ENCODE results near the gene PNPLA6.

The PNPLA6 gene

DNA sequence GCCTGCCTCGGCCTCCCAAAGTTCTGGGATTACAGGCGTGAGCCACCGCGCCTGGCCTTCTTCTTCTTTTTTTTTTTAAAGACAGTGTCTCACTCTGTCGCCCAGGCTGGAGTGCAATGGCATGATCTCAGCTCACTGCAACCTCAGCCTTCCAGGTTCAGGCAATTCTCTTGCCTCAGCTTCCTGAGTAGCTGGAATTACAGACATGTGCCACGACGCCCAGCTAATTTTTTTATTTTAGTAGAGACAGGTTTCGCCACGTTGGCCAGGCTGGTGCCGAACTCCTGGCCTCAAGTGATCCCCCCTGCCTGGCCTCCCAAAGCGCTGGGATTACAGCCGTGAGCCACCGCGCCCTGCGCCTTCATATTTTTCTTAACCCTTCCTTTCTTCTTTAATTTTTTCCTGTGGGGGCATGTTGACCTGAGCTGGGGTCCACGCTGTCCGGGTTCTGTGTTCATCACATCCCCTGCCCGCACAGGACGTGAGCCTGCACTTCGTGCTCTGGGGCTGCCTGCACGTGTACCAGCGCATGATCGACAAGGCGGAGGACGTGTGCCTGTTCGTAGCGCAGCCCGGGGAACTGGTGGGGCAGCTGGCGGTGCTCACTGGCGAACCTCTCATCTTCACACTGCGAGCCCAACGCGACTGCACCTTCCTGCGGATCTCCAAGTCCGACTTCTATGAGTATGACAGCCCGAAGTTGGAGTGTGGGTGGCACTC, 14.1 kb downstream of the PNPLA6 start:
- no peaks in the 10 kb centered on the region for H3K9me3 ChIP-seq (ENCODE audit: control insufficient read depth, insufficient read depth, low read length)
- no peaks in the 10 kb centered on the region for H3K36me3 ChIP-seq (ENCODE audit: insufficient read depth, low read length)
- no peak overlapping the region for H3K9ac ChIP-seq (ENCODE audit: low read depth, low read length)
- no peaks in the 10 kb centered on the region for H3K4me1 ChIP-seq (ENCODE audit: insufficient read depth, low read length)

DNA sequence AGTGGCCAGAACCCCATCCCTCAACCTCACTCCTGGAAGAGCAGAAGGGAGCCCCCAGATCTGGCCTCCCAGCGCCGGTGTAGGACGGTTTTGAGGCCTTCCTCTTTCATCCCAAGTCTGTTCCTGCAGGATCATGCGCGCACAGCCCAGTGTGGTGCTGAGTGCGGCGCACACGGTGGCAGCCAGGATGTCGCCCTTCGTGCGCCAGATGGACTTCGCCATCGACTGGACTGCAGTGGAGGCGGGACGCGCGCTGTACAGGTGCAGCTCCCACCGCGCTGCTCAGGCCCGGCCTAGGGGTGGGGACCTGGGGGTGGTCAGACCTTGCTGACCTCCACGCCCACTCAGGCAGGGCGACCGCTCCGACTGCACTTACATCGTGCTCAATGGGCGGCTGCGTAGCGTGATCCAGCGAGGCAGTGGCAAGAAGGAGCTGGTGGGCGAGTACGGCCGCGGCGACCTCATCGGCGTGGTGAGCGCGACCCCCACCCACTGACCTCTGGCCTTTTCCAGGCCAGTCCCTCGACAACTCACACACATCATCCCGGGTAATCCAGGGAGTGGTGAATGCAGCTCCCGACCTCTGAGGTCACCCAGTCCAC, 14.8 kb downstream of the PNPLA6 start:
- Histone ChIP-seq H3K4me1 (ENCODE audit: insufficient read depth, low read length) (no peaks in the 10 kb centered on the region; the same call in 1 of the 2 replicates), H3K9me3 (ENCODE audit: control insufficient read depth, insufficient read depth, low read length) (no peaks in the 10 kb centered on the region), H3K36me3 (ENCODE audit: insufficient read depth, low read length) (no peaks in the 10 kb centered on the region), H3K9ac (ENCODE audit: low read depth, low read length) (peak overlapping the region; percentile 31; the same call in 1 of the 2 replicates)

DNA sequence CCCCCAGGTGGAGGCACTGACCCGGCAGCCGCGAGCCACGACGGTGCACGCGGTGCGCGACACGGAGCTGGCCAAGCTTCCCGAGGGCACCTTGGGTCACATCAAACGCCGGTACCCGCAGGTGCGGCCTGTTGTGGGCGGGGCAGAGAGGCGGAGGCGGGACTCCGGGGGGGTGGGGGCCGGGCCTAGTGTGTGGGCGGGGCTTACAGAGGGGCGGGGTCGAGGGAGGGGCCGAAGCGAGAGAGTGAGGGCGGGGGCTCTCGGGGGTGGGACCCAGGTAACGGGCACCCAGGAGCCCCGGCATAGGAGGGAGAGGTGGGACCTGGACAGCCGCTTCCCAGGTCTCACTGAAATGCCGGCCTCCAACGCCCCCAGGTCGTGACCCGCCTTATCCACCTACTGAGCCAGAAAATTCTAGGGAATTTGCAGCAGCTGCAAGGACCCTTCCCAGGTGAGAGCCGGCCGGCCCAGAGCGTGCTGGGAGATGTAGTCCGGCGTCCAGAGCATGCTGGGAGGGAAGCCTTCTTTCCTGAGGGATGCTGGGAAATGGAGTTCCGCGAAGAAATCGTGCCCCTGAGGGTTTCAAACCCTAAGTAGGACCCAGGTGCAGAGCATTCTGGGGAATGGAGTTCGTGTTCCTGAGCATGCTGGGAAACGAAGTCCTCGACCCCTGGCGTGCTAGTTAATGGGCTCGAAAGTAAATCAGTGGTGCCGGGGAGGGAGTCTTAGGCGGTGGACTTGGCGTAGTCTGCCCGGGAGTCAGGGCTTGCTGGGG, 15.7 kb downstream of the PNPLA6 start:
- Histone ChIP-seq H3K4me1 (ENCODE audit: insufficient read depth, low read length) (no peaks in the 10 kb centered on the region; the same call in 1 of the 2 replicates), H3K36me3 (ENCODE audit: insufficient read depth, low read length) (no peaks in the 10 kb centered on the region), H3K9ac (ENCODE audit: low read depth, low read length) (peak overlapping the region; percentile 54; the same call in 1 of the 2 replicates), H3K9me3 (ENCODE audit: control insufficient read depth, insufficient read depth, low read length) (no peaks in the 10 kb centered on the region)

GRCh38 chr19:7552781-7553180, 17.3 kb downstream of the PNPLA6 start:
- Histone ChIP-seq H3K36me3 (ENCODE audit: insufficient read depth, low read length) (no peaks in the 10 kb centered on the region), H3K9ac (ENCODE audit: low read depth, low read length) (no peak overlapping the region), H3K4me1 (ENCODE audit: insufficient read depth, low read length) (no peaks in the 10 kb centered on the region; the same call in 1 of the 2 replicates), H3K9me3 (ENCODE audit: control insufficient read depth, insufficient read depth, low read length) (no peaks in the 10 kb centered on the region)

- H3K9me3 ChIP-seq (ENCODE audit: control insufficient read depth, insufficient read depth, low read length): no peaks in the 10 kb centered on the region
- H3K36me3 ChIP-seq (ENCODE audit: insufficient read depth, low read length): no peaks in the 10 kb centered on the region
- peak overlapping the region; percentile 67; the same call in 1 of the 2 replicates for H3K9ac ChIP-seq (ENCODE audit: low read depth, low read length)
- no peaks in the 10 kb centered on the region; the same call in 1 of the 2 replicates for H3K4me1 ChIP-seq (ENCODE audit: insufficient read depth, low read length)
Measured at GRCh38 chr19:7554565-7554964, 19.0 kb downstream of the PNPLA6 start.

DNA sequence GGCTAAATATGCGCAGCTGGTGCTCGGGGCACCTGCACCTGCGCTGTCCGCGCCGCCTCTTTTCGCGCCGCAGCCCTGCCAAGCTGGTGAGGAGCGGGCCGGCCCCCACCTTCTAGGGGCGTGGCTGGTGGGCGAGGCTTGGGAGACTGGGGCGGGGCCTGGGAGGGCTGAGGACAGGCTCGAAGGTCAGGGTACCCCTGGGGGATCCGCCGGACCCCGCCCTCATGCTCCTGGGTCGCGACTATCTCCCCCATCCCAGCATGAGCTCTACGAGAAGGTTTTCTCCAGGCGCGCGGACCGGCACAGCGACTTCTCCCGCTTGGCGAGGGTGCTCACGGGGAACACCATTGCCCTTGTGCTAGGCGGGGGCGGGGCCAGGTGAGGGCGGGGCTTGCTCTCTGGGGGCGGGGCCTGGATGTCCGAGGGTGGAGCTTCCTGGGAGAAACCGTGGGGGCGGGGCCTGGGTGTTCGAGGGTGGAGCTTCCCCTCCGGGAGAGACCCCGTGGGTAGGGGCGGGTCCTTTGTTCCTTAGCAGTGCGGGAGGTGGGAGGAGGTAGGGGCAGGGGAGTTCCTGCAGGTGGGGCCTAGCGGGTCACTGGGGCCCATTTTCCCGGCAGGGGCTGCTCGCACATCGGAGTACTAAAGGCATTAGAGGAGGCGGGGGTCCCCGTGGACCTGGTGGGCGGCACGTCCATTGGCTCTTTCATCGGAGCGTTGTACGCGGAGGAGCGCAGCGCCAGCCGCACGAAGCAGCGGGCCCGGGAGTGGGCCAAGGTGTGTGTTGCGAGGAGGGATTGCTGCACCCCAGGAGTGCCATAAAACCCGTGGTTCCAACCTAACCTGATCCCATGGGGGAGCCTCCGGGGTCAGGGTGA, 19.7 kb downstream of the PNPLA6 start:
- no peaks in the 10 kb centered on the region for H3K9me3 ChIP-seq (ENCODE audit: control insufficient read depth, insufficient read depth, low read length)
- H3K9ac ChIP-seq (ENCODE audit: low read depth, low read length): peak overlapping the region; percentile 67; the same call in 1 of the 2 replicates
- no peaks in the 10 kb centered on the region; the same call in 1 of the 2 replicates for H3K4me1 ChIP-seq (ENCODE audit: insufficient read depth, low read length)
- no peaks in the 10 kb centered on the region; the same call in 1 of the 2 replicates for H3K36me3 ChIP-seq (ENCODE audit: insufficient read depth, low read length)

GRCh38 chr19:7556696-7557315, 21.3 kb downstream of the PNPLA6 start:
- H3K4me1 ChIP-seq (ENCODE audit: insufficient read depth, low read length): no peaks in the 10 kb centered on the region; the same call in 1 of the 2 replicates
- H3K36me3 ChIP-seq (ENCODE audit: insufficient read depth, low read length): no peaks in the 10 kb centered on the region; the same call in 1 of the 2 replicates
- H3K9ac ChIP-seq (ENCODE audit: low read depth, low read length): no peak overlapping the region

DNA sequence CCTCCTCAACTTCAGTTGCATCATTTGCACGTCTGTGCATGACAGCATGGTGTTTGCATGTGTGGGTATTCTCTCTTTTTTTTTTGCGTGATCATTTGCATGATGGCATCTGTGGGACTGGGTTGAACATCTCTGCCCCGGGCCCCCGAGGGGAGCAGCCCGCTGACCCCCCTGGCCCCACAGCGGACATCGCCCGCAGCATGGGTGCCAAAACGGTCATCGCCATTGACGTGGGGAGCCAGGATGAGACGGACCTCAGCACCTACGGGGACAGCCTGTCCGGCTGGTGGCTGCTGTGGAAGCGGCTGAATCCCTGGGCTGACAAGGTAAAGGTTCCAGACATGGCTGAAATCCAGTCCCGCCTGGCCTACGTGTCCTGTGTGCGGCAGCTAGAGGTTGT, 23.1 kb downstream of the PNPLA6 start:
- H3K36me3 ChIP-seq (ENCODE audit: insufficient read depth, low read length): no peaks in the 10 kb centered on the region; the same call in 1 of the 2 replicates
- H3K9me3 ChIP-seq (ENCODE audit: control insufficient read depth, insufficient read depth, low read length): no peaks in the 10 kb centered on the region
- H3K4me1 ChIP-seq (ENCODE audit: insufficient read depth, low read length): no peaks in the 10 kb centered on the region; the same call in 1 of the 2 replicates
- H3K9ac ChIP-seq (ENCODE audit: low read depth, low read length): no peak overlapping the region

More at GRCh38 chr19:7556696-7557315, 21.3 kb downstream of the PNPLA6 start:
- H3K9me3 ChIP-seq (ENCODE audit: control insufficient read depth, insufficient read depth, low read length): no peaks in the 10 kb centered on the region

DNA sequence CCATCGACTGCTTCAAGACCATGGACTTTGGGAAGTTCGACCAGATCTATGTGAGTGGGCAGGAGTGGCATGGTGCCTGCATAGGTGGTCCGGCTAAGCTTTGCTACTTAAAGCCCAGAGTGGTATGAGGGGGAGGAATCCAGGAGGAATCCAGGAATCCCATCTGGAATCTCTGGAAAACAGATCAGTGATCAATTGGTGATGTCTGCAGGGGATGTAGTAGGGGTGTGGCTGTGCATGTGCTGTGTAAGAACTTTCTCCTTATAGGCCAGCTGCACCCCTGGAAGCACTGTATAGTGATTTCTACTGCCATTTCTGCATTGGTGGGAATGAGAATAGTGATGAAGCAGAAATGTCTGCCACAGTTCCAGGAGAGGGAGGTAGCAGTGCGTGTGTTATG, 23.6 kb downstream of the PNPLA6 start:
- no peak overlapping the region for H3K9ac ChIP-seq (ENCODE audit: low read depth, low read length)
- H3K9me3 ChIP-seq (ENCODE audit: control insufficient read depth, insufficient read depth, low read length): no peaks in the 10 kb centered on the region
- H3K36me3 ChIP-seq (ENCODE audit: insufficient read depth, low read length): no peaks in the 10 kb centered on the region; the same call in 1 of the 2 replicates
- no peaks in the 10 kb centered on the region; the same call in 1 of the 2 replicates for H3K4me1 ChIP-seq (ENCODE audit: insufficient read depth, low read length)

DNA sequence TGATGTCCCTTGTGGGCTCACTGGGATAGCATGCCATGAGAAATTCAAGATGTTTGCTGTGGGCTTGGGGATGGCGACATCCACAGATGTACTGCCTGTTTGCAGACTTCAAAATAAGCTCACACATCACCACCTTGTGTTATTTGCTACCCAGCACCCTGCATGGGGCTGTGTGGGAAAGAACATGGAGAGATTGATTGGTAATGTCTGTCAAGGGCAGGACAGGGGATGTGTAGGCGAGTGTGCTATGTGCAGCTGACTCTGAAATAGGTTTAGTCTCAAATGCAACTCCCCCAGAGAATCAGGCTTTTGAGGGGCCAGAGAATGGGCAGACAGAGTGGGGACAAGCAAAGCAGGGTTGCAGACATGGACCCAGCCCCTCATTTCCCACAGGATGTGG, 24.7 kb downstream of the PNPLA6 start:
- Histone ChIP-seq H3K36me3 (ENCODE audit: insufficient read depth, low read length) (no peaks in the 10 kb centered on the region; the same call in 1 of the 2 replicates), H3K4me1 (ENCODE audit: insufficient read depth, low read length) (no peaks in the 10 kb centered on the region), H3K9ac (ENCODE audit: low read depth, low read length) (no peak overlapping the region), H3K9me3 (ENCODE audit: control insufficient read depth, insufficient read depth, low read length) (no peaks in the 10 kb centered on the region)

GRCh38 chr19:7561325-7561724, 25.8 kb downstream of the PNPLA6 start:
- Histone ChIP-seq H3K9ac (ENCODE audit: low read depth, low read length) (no peak overlapping the region), H3K9me3 (ENCODE audit: control insufficient read depth, insufficient read depth, low read length) (no peaks in the 10 kb centered on the region), H3K4me1 (ENCODE audit: insufficient read depth, low read length) (no peaks in the 10 kb centered on the region), H3K36me3 (ENCODE audit: insufficient read depth, low read length) (no peaks in the 10 kb centered on the region; the same call in 1 of the 2 replicates)

GRCh38 chr19:7562646-7563393, 27.3 kb downstream of the PNPLA6 start:
- H3K9me3 ChIP-seq (ENCODE audit: control insufficient read depth, insufficient read depth, low read length): no peaks in the 10 kb centered on the region
- H3K9ac ChIP-seq (ENCODE audit: low read depth, low read length): no peak overlapping the region

GRCh38 chr19:7564866-7565265, 29.3 kb downstream of the PNPLA6 start:
- no peak overlapping the region for H3K9ac ChIP-seq (ENCODE audit: low read depth, low read length)
- H3K36me3 ChIP-seq (ENCODE audit: insufficient read depth, low read length): no peaks in the 10 kb centered on the region; the same call in 1 of the 2 replicates
- no peaks in the 10 kb centered on the region for H3K4me1 ChIP-seq (ENCODE audit: insufficient read depth, low read length)
- H3K9me3 ChIP-seq (ENCODE audit: control insufficient read depth, insufficient read depth, low read length): no peaks in the 10 kb centered on the region

More at GRCh38 chr19:7562646-7563393, 27.3 kb downstream of the PNPLA6 start:
- Histone ChIP-seq H3K36me3 (ENCODE audit: insufficient read depth, low read length) (no peaks in the 10 kb centered on the region; the same call in 1 of the 2 replicates), H3K4me1 (ENCODE audit: insufficient read depth, low read length) (no peaks in the 10 kb centered on the region)
